GM12878 (cell line): ENCODE data around the gene SETD2. TPM values are rescaled to one million over a fixed set of nuclear protein-coding genes. Genes with fewer than 3 reads are reported as not detected.
A peak's percentile ranks its signal among the peaks of the same experiment; 100 is the strongest.

Experiments used
- BACH1 ChIP-seq: fragments of 450-650 bp; IDR thresholded peaks from 2 replicates; pipeline ENCODE4 v1.6.1; 2017; ENCODE audit warnings: mild to moderate bottlenecking, borderline replicate concordance
- BCL11A ChIP-seq: IDR thresholded peaks from 2 replicates; pipeline ENCODE4 v1.6.1; 2011; ENCODE audit warnings: low read depth, low read length
- CBX5 ChIP-seq: sonication (generic); IDR thresholded peaks from 2 replicates; pipeline ENCODE4 v1.6.1; 2016; ENCODE audit warnings: low read depth, moderate library complexity, mild to moderate bottlenecking, inconsistent platforms
- CREB1 ChIP-seq: IDR thresholded peaks from 2 replicates; pipeline ENCODE4 v1.6.1; 2012; ENCODE audit warnings: low read depth, mild to moderate bottlenecking, inconsistent platforms
- ESRRA ChIP-seq: IDR thresholded peaks from 2 replicates; pipeline ENCODE4 v1.6.1; 2012; ENCODE audit warnings: mild to moderate bottlenecking, low read length, improper control_type of control experiment
- HDAC2 ChIP-seq: fragments of 200-600 bp; sonication (generic); IDR thresholded peaks from 2 replicates; pipeline ENCODE4 v1.6.1; 2017
- NR2C1 ChIP-seq: fragments of 450-650 bp; IDR thresholded peaks from 2 replicates; pipeline ENCODE4 v1.6.1; 2017; ENCODE audit warnings: antibody characterized with exemption, mild to moderate bottlenecking, moderate library complexity
- PAX8 ChIP-seq: fragments of 450-650 bp; IDR thresholded peaks from 2 replicates; pipeline ENCODE4 v1.6.1; 2017; ENCODE audit warnings: mild to moderate bottlenecking, moderate library complexity
- PBX3 ChIP-seq: IDR thresholded peaks from 2 replicates; pipeline ENCODE4 v1.6.1; 2011; ENCODE audit warnings: mild to moderate bottlenecking, low read depth, low read length, moderate library complexity; ENCODE audit not compliant: insufficient replicate concordance
- RBBP5 ChIP-seq: fragments of 200-600 bp; sonication (generic); conservative IDR thresholded peaks from 2 replicates; pipeline ENCODE4 v1.6.1; 2016
- SIN3A ChIP-seq: IDR thresholded peaks from 2 replicates; pipeline ENCODE4 v1.6.1; 2012; ENCODE audit warnings: low read depth, low read length, improper control_type of control experiment
- SMAD5 ChIP-seq: IDR thresholded peaks from 2 replicates; pipeline ENCODE4 v1.6.1; 2016; ENCODE audit warnings: antibody characterized with exemption, low read depth
- SREBF1 ChIP-seq: IDR thresholded peaks from 2 replicates; pipeline ENCODE4 v1.6.1; 2012; ENCODE audit warnings: mild to moderate bottlenecking, low read length
- ZBTB4 ChIP-seq: fragments of 450-650 bp; formaldehyde crosslinking; IDR thresholded peaks from 2 replicates; pipeline ENCODE4 v1.4.0; 2022; ENCODE audit warnings: mild to moderate bottlenecking, moderate library complexity
- ZNF592 ChIP-seq: fragments of 450-650 bp; IDR thresholded peaks from 2 replicates; pipeline ENCODE4 v1.6.1; 2017; ENCODE audit warnings: mild to moderate bottlenecking, moderate library complexity
- ZSCAN29 ChIP-seq: fragments of 450-650 bp; IDR thresholded peaks from 2 replicates; pipeline ENCODE4 v1.6.1; 2017; ENCODE audit warnings: mild to moderate bottlenecking, moderate library complexity
- polyA plus RNA-seq, 11 experiments: library from polyadenylated mRNA; depleted of rRNA in 4 of 11; unstranded in 6 of 11; stranded (reverse) in 5 of 11; fragments of >200 nt; fragmentation: Nextera tagmentation in 4 of 11; fragmentation: Illumina TruSeq in 1 of 11; extraction: Ambion mirVana in 4 of 11; extraction: Trizol in 1 of 11; gene quantifications; 1 replicate in 1 of 11; 2 replicates in 10 of 11; pipeline versions ENCODE4 v1.2.1 to v1.2.3, GENCODE V29; 2011 to 2016; ENCODE audit warnings: inconsistent platforms in 2 of 11, missing spikeins in 2 of 11, low read depth in 1 of 11
- total RNA-seq, 4 experiments: library from RNA; depleted of rRNA in 3 of 4; stranded (reverse); fragments of >200 nt in 3 of 4; fragmentation: Illumina TruSeq in 1 of 4; extraction: Trizol in 1 of 4; gene quantifications; 2 replicates each; pipeline versions ENCODE4 v1.2.1 to v1.2.3, GENCODE V29; 2013 to 2021
- TF ChIP-seq, protein P1 (sequence below): fragments of 450-650 bp; IDR thresholded peaks from 2 replicates; pipeline ENCODE4 v1.6.1; 2018; ENCODE audit warnings: mild to moderate bottlenecking, low read depth, moderate library complexity; ENCODE audit not compliant: partially characterized antibody

SETD2 gene
- total and polyA plus RNA-seq, 10 of the 15 experiments (the other 5 are each of a cell fraction or from before 2014, with no cell fraction given): 8.4 to 44.9 (median 24.5) TPM

- TF ChIP-seq PBX3 (no peak), SIN3A (peak; percentile 43; the same call in 1 of the 2 replicates), HDAC2 (no peak), CREB1 (0 out of 2 replicates have a peak, but pooled peaks have one; percentile 12), BCL11A (no peak), CBX5 (no peak), NR2C1 (peak; percentile 40; the same call in 1 of the 2 replicates), ZSCAN29 (0 out of 2 replicates have a peak, but pooled peaks have one; percentile 75), RBBP5 (no peak), BACH1 (peak; percentile 69; the same call in 1 of the 2 replicates), PAX8 (no peak), SREBF1 (no peak), ZNF592 (no peak; the same call in 1 of the 2 replicates), SMAD5 (0 out of 2 replicates have a peak, but pooled peaks have one; percentile 47), ZBTB4 (no peak), ESRRA (no peak)
- TF ChIP-seq, protein P1, sequence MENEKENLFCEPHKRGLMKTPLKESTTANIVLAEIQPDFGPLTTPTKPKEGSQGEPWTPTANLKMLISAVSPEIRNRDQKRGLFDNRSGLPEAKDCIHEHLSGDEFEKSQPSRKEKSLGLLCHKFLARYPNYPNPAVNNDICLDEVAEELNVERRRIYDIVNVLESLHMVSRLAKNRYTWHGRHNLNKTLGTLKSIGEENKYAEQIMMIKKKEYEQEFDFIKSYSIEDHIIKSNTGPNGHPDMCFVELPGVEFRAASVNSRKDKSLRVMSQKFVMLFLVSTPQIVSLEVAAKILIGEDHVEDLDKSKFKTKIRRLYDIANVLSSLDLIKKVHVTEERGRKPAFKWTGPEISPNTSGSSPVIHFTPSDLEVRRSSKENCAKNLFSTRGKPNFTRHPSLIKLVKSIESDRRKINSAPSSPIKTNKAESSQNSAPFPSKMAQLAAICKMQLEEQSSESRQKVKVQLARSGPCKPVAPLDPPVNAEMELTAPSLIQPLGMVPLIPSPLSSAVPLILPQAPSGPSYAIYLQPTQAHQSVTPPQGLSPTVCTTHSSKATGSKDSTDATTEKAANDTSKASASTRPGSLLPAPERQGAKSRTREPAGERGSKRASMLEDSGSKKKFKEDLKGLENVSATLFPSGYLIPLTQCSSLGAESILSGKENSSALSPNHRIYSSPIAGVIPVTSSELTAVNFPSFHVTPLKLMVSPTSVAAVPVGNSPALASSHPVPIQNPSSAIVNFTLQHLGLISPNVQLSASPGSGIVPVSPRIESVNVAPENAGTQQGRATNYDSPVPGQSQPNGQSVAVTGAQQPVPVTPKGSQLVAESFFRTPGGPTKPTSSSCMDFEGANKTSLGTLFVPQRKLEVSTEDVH: no peak
These were observed 184.6 kb downstream of the SETD2 start, which contains the start of gene NBEAL2 (continued) for GRCh38 chr3:46978985-46979944.
